Measurements from ENCODE around the gene PSD. TPM values are rescaled to one million over a fixed set of nuclear protein-coding genes. Genes with fewer than 3 reads are reported as not detected.

The PSD gene
- total RNA-seq, 2 experiments from 2014 or later = 2.2 to 10.2 TPM

GRCh38 chr10:102412293-102412692 is 6.3 kb downstream of the PSD start:
- BruUV-seq (replicated peaks) = no TSS peak
- Histone ChIP-seq H3K79me2 (ENCODE audit: insufficient read depth, low read depth, low read length) (no peaks in the 10 kb centered on the region), H3K27ac (ENCODE audit: low read depth, low read length, poor library complexity, severe bottlenecking) (no peak overlapping the region), H2AFZ (ENCODE audit: low read length) (no peak overlapping the region), H4K20me1 (ENCODE audit: insufficient read depth, low read length) (peaks cover 5% of the 10 kb centered on the region; the same call in 1 of the 2 replicates), H3K9me2 (ENCODE audit: insufficient read depth, low read length) (no peaks in the 10 kb centered on the region), H3K4me2 (ENCODE audit: low read length) (peak overlapping the region; percentile 53; the same call in 1 of the 2 replicates), H3K36me3 (ENCODE audit: insufficient read depth, low read length) (no peaks in the 10 kb centered on the region), H3K4me1 (ENCODE audit: insufficient read depth, low read length, poor library complexity, severe bottlenecking) (peaks cover 18% of the 10 kb centered on the region), H3K4me3 (ENCODE audit: low read depth, low read length, poor library complexity, severe bottlenecking) (no peak overlapping the region), H3K9me3 (ENCODE audit: low read length) (no peaks in the 10 kb centered on the region)
- DNase-seq (ENCODE audit: low spot score) = no peak
- intact Hi-C loops (cut with micrococcal nuclease; ENCODE audit: unreplicated experiment) = no loop called here
- CTCF ChIA-PET (ENCODE audit: unreplicated experiment) = no interaction called here
- POLR2A ChIA-PET = no interaction called here
- TF ChIP-seq EZH2phosphoT487 (IDR thresholded peaks at IDR 0.05; ENCODE audit: borderline replicate concordance, low read depth, low read length) (no peak), CTCF (conservative IDR thresholded peaks at IDR 0.05; ENCODE audit: low read length) (no peak)

GRCh38 chr10:102411341-102412255 is 7.0 kb downstream of the PSD start:
- Histone ChIP-seq H3K4me1 (ENCODE audit: insufficient read depth, low read length, poor library complexity, severe bottlenecking) (peaks cover 15% of the 10 kb centered on the region), H3K4me2 (ENCODE audit: low read length) (no peak overlapping the region), H4K20me1 (ENCODE audit: insufficient read depth, low read length) (peaks cover 5% of the 10 kb centered on the region; the same call in 1 of the 2 replicates), H3K79me2 (ENCODE audit: insufficient read depth, low read depth, low read length) (no peaks in the 10 kb centered on the region), H3K36me3 (ENCODE audit: insufficient read depth, low read length) (no peaks in the 10 kb centered on the region), H2AFZ (ENCODE audit: low read length) (no peak overlapping the region), H3K9me2 (ENCODE audit: insufficient read depth, low read length) (no peaks in the 10 kb centered on the region), H3K4me3 (ENCODE audit: low read depth, low read length, poor library complexity, severe bottlenecking) (no peak overlapping the region), H3K27ac (ENCODE audit: low read depth, low read length, poor library complexity, severe bottlenecking) (no peak overlapping the region), H3K9me3 (ENCODE audit: low read length) (no peaks in the 10 kb centered on the region)
- no TSS peak for BruUV-seq (replicated peaks)
- POLR2A ChIA-PET = no interaction called here
- CTCF ChIA-PET (ENCODE audit: unreplicated experiment) = no interaction called here
- no peak for TF ChIP-seq CTCF (conservative IDR thresholded peaks at IDR 0.05; ENCODE audit: low read length)
- no peak for TF ChIP-seq EZH2phosphoT487 (IDR thresholded peaks at IDR 0.05; ENCODE audit: borderline replicate concordance, low read depth, low read length)
- intact Hi-C loops (cut with micrococcal nuclease; ENCODE audit: unreplicated experiment) = no loop called here
- DNase-seq (ENCODE audit: low spot score) = no peak

All from OCI-LY7 (cell line).